OCI-LY3 (cell line): ENCODE results near the gene DNAJB11.

ENCODE experiments used
- H2AFZ ChIP-seq: fragments of 200-600, 300-600 bp; shearing (Covaris generic); 2 replicates; pipeline ENCODE4 v1.6.0; 2014; ENCODE audit warnings: antibody characterized with exemption, low read depth, low read length
- H3K27ac ChIP-seq: fragments of 200-600, 300-600 bp; sonication (generic); 2 replicates; pipeline ENCODE4 v1.5.1; 2014; ENCODE audit warnings: mild to moderate bottlenecking, low read length, moderate library complexity, mixed read lengths
- H3K27me3 ChIP-seq: fragments of 200-600, 300-600 bp; sonication (generic); 2 replicates; pipeline ENCODE4 v1.6.1; 2014; ENCODE audit warnings: low read depth, low read length, mixed read lengths
- H3K36me3 ChIP-seq: fragments of 200-600, 300-600 bp; sonication (generic); replicated peaks from 2 replicates; pipeline ENCODE3; 2014; ENCODE audit warnings: low read depth, low read length, mixed read lengths
- H3K4me1 ChIP-seq: fragments of 300-600, 200-600 bp; sonication (generic); 2 replicates; pipeline ENCODE4 v1.6.1; 2014; ENCODE audit warnings: low read length, mixed read lengths
- H3K4me2 ChIP-seq: fragments of 200-600, 300-600 bp; sonication (generic); 2 replicates; pipeline ENCODE4 v1.6.1; 2014; ENCODE audit warnings: low read length, mixed read lengths
- H3K4me3 ChIP-seq: fragments of 300-600, 200-600 bp; sonication (generic); 2 replicates; pipeline ENCODE4 v1.5.1; 2014; ENCODE audit warnings: antibody characterized with exemption, mild to moderate bottlenecking, low read length, moderate library complexity
- H3K79me2 ChIP-seq: fragments of 300-600, 200-600 bp; shearing (Covaris generic); 2 replicates; pipeline ENCODE4 v1.6.1; 2014; ENCODE audit warnings: mild to moderate bottlenecking, low read length, mixed read lengths
- H3K9ac ChIP-seq: fragments of 300-600, 200-600 bp; shearing (Covaris generic); 2 replicates; pipeline ENCODE4 v1.6.0; 2014; ENCODE audit warnings: mild to moderate bottlenecking, low read length, moderate library complexity
- H3K9me3 ChIP-seq: fragments of 200-600, 300-600 bp; shearing (Covaris generic); 2 replicates; pipeline ENCODE4 v1.6.1; 2014; ENCODE audit warnings: low read length, mixed read lengths; ENCODE audit not compliant: insufficient read depth
- H4K20me1 ChIP-seq: fragments of 200-600, 300-600 bp; sonication (generic); 2 replicates; pipeline ENCODE4 v1.6.1; 2016; ENCODE audit warnings: low read length, mixed read lengths; ENCODE audit not compliant: insufficient read depth
- CTCF ChIP-seq: fragments of 200-600, 300-600 bp; sonication (generic); IDR thresholded peaks from 2 replicates; pipeline ENCODE4 v1.5.1; 2014; ENCODE audit warnings: antibody characterized with exemption, low read length, low read depth
- EZH2phosphoT487 ChIP-seq: fragments of 200-600 bp; shearing (Covaris generic); IDR thresholded peaks from 2 replicates; pipeline ENCODE4 v1.6.1; 2018; ENCODE audit warnings: antibody characterized with exemption, mixed run types, low read depth

Gene DNAJB11

DNA sequence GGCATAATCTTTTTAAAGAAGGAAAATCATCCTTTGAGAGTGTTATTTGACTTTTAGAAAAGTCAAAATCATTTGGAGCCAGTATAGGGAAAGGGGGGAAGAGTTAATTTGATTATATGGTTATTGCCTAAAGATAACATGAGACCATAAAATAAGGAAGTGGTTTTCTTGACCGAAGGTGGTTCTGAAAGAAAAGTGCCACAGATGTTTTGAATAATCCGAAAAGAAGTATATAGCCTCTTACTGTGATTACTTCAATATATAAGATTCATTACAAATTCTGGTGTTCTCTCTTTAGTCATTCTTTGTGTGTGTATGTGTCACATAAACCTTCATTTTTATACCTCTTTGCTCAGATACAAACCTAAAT is 1.1 kb downstream of the DNAJB11 start:
- H3K9me3 ChIP-seq: no peaks in the 10 kb centered on the region
- H3K4me1 ChIP-seq: peaks cover 15% of the 10 kb centered on the region
- no peaks in the 10 kb centered on the region for H3K27me3 ChIP-seq
- peak overlapping the region; percentile 95 for H3K4me2 ChIP-seq
- no peaks in the 10 kb centered on the region for H4K20me1 ChIP-seq
- H3K4me3 ChIP-seq: peak overlapping the region; percentile 83
- H3K79me2 ChIP-seq: peaks cover 51% of the 10 kb centered on the region
- H3K27ac ChIP-seq: peak overlapping the region; percentile 28
- no peak overlapping the region for H2AFZ ChIP-seq
- TF ChIP-seq EZH2phosphoT487 (no peak), CTCF (no peak)
- H3K36me3 ChIP-seq: peaks cover 30% of the 10 kb centered on the region
- peak overlapping the region; percentile 69 for H3K9ac ChIP-seq

- H4K20me1 ChIP-seq: no peaks in the 10 kb centered on the region
- peaks cover 13% of the 10 kb centered on the region for H3K79me2 ChIP-seq
- H3K9ac ChIP-seq: no peak overlapping the region
- H3K4me1 ChIP-seq: no peaks in the 10 kb centered on the region
- no peaks in the 10 kb centered on the region for H3K27me3 ChIP-seq
- peaks cover 74% of the 10 kb centered on the region for H3K36me3 ChIP-seq
- no peak overlapping the region for H3K27ac ChIP-seq
- no peak overlapping the region for H3K4me2 ChIP-seq
- no peaks in the 10 kb centered on the region for H3K9me3 ChIP-seq
- TF ChIP-seq EZH2phosphoT487: no peak
- no peak for TF ChIP-seq CTCF
- H2AFZ ChIP-seq: no peak overlapping the region
- no peak overlapping the region for H3K4me3 ChIP-seq
Measured at GRCh38 chr3:186577521-186577920, 7.0 kb downstream of the DNAJB11 start.

DNA sequence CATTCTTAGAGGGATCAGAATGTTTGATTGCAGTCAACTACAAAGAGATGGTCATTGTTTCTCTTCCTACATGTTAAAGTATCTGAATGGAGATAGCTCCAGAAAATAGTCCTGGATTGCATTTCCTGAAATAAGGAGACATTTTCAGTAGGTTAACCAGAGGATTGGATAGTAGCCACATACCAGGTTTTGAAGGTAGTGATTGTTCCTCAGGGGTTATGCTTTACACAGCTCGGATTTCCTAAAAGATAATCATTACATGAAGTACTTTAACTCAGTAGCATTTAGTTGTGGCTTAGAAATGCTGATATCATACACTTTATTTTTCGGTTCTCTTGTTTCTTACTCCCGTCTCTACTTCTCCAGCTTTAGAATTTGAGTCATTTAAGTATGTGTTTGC is 10.3 kb downstream of the DNAJB11 start:
- no peaks in the 10 kb centered on the region for H4K20me1 ChIP-seq
- H3K4me3 ChIP-seq: no peak overlapping the region
- peaks cover 7% of the 10 kb centered on the region; the same call in 1 of the 2 replicates for H3K79me2 ChIP-seq
- no peaks in the 10 kb centered on the region for H3K4me1 ChIP-seq
- H3K9ac ChIP-seq: no peak overlapping the region
- TF ChIP-seq EZH2phosphoT487 (no peak), CTCF (no peak)
- H2AFZ ChIP-seq: no peak overlapping the region
- H3K27me3 ChIP-seq: no peaks in the 10 kb centered on the region
- H3K27ac ChIP-seq: no peak overlapping the region
- H3K9me3 ChIP-seq: no peaks in the 10 kb centered on the region
- peaks cover 88% of the 10 kb centered on the region for H3K36me3 ChIP-seq
- no peak overlapping the region for H3K4me2 ChIP-seq

DNA sequence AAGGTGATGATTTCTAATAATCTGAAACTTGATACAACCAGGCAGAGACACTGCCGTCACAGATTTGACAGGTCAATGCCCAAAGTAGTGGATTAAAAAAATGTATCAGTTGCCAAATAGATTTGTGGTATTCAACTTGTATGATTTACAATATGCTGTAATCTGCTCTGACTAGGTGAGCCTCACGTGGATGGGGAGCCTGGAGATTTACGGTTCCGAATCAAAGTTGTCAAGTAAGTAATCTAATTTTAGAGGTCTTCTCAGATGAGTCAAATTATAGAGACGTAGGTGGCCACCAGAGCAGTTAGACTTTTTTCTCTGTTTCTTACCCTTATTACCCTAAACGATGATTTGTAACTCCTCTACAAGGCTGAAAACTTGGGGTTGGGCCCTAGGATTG is 12.0 kb downstream of the DNAJB11 start:
- Histone ChIP-seq H3K27ac (no peak overlapping the region), H3K9ac (no peak overlapping the region), H2AFZ (no peak overlapping the region), H3K79me2 (peaks cover 7% of the 10 kb centered on the region; the same call in 1 of the 2 replicates), H3K4me1 (no peaks in the 10 kb centered on the region), H3K4me2 (no peak overlapping the region), H3K4me3 (no peak overlapping the region), H3K27me3 (no peaks in the 10 kb centered on the region), H3K9me3 (no peaks in the 10 kb centered on the region), H3K36me3 (peaks cover 76% of the 10 kb centered on the region), H4K20me1 (no peaks in the 10 kb centered on the region)
- TF ChIP-seq CTCF (no peak), EZH2phosphoT487 (no peak)
